HepG2 (cell line): ENCODE data around the gene TUBG1. TPM values are rescaled to one million over a fixed set of nuclear protein-coding genes. Genes with fewer than 3 reads are reported as not detected.
A peak's percentile ranks its signal among the peaks of the same experiment; 100 is the strongest.

Experiments
- CREB1 ChIP-seq, 2 experiments: fragments of 450-650 bp in 1 of 2; IDR thresholded peaks; 2 replicates each; pipeline ENCODE4 v1.6.1; 2016 to 2017; ENCODE audit warnings: control low read depth in 1 of 2, mild to moderate bottlenecking in 1 of 2, missing compliant biosample characterization in 1 of 2, missing genetic modification characterization in 1 of 2
- CSRNP1 ChIP-seq: sonication (generic); formaldehyde crosslinking; IDR thresholded peaks from 2 replicates; pipeline ENCODE4 v1.8.1; 2023; ENCODE audit warnings: mild to moderate bottlenecking, missing genetic modification reagents
- HNF4A ChIP-seq: sonication (generic); formaldehyde crosslinking; IDR thresholded peaks from 2 replicates; pipeline ENCODE4 v1.4.0; 2020; ENCODE audit warnings: missing genetic modification reagents
- KIAA2018 ChIP-seq: sonication (generic); formaldehyde crosslinking; IDR thresholded peaks from 2 replicates; pipeline ENCODE4 v1.5.0; 2020; ENCODE audit warnings: mild to moderate bottlenecking, missing genetic modification reagents, borderline replicate concordance
- PAF1 ChIP-seq: IDR thresholded peaks from 2 replicates; pipeline ENCODE4 v1.6.1; 2016; ENCODE audit warnings: missing genetic modification reagents, missing compliant biosample characterization
- RXRB ChIP-seq: IDR thresholded peaks from 2 replicates; pipeline ENCODE4 v1.6.1; 2016; ENCODE audit warnings: borderline replicate concordance, missing genetic modification reagents, missing compliant biosample characterization
- ZBTB25 ChIP-seq: IDR thresholded peaks from 2 replicates; pipeline ENCODE4 v1.6.1; 2018; ENCODE audit warnings: missing genetic modification reagents
- ZC3H4 ChIP-seq: sonication (generic); formaldehyde crosslinking; IDR thresholded peaks from 2 replicates; pipeline ENCODE4 v1.4.0; 2020; ENCODE audit warnings: missing genetic modification reagents, borderline replicate concordance
- ZNF225 ChIP-seq: sonication (generic); formaldehyde crosslinking; IDR thresholded peaks from 2 replicates; pipeline ENCODE4 v1.4.0; 2020; ENCODE audit warnings: mild to moderate bottlenecking, missing genetic modification reagents
- polyA plus RNA-seq, 8 experiments: library from polyadenylated mRNA; depleted of rRNA in 3 of 8; stranded (reverse) in 7 of 8; unstranded in 1 of 8; fragments of >200 nt; fragmentation: Illumina TruSeq in 4 of 8; extraction: Trizol in 4 of 8; gene quantifications; 2 replicates each; pipeline versions ENCODE4 v1.2.1 to v1.2.3, GENCODE V29; 2011 to 2016; ENCODE audit warnings: low read depth in 4 of 8, missing spikeins in 1 of 8, mixed read lengths in 1 of 8; ENCODE audit not compliant: insufficient read depth in 1 of 8
- total RNA-seq, 5 experiments: library from RNA; depleted of rRNA; stranded (reverse); fragments of >200 nt; fragmentation: Illumina TruSeq; extraction: Trizol; gene quantifications; 2 replicates each; pipeline ENCODE4 v1.2.3, GENCODE V29; 2016; ENCODE audit warnings: low read depth in 1 of 5
- TF ChIP-seq, protein P1 (sequence below): sonication (generic); formaldehyde crosslinking; IDR thresholded peaks from 2 replicates; pipeline ENCODE4 v1.4.0; 2020; ENCODE audit warnings: mild to moderate bottlenecking, missing genetic modification reagents

TUBG1 gene
- total and polyA plus RNA-seq, 2 of the 13 experiments (the other 11 are each of a cell fraction or from before 2014, with no cell fraction given) = 74.1 to 137 TPM

- TF ChIP-seq KIAA2018 (no peak), HNF4A (CRISPR knock-in tag) (no peak), PAF1 (CRISPR knock-in tag) (no peak), RXRB (peak; percentile 65), ZBTB25 (no peak; the same call in 1 of the 2 replicates), CSRNP1 (CRISPR knock-in tag) (no peak; the same call in 1 of the 2 replicates), ZNF225 (CRISPR knock-in tag) (peak; percentile 62; the same call in 1 of the 2 replicates), CREB1 (IDR thresholded peaks at IDR 0.05) (no peak), CREB1 (CRISPR knock-in tag; IDR thresholded peaks at IDR 0.05) (no peak), ZC3H4 (CRISPR knock-in tag) (no peak)
- TF ChIP-seq, protein P1, sequence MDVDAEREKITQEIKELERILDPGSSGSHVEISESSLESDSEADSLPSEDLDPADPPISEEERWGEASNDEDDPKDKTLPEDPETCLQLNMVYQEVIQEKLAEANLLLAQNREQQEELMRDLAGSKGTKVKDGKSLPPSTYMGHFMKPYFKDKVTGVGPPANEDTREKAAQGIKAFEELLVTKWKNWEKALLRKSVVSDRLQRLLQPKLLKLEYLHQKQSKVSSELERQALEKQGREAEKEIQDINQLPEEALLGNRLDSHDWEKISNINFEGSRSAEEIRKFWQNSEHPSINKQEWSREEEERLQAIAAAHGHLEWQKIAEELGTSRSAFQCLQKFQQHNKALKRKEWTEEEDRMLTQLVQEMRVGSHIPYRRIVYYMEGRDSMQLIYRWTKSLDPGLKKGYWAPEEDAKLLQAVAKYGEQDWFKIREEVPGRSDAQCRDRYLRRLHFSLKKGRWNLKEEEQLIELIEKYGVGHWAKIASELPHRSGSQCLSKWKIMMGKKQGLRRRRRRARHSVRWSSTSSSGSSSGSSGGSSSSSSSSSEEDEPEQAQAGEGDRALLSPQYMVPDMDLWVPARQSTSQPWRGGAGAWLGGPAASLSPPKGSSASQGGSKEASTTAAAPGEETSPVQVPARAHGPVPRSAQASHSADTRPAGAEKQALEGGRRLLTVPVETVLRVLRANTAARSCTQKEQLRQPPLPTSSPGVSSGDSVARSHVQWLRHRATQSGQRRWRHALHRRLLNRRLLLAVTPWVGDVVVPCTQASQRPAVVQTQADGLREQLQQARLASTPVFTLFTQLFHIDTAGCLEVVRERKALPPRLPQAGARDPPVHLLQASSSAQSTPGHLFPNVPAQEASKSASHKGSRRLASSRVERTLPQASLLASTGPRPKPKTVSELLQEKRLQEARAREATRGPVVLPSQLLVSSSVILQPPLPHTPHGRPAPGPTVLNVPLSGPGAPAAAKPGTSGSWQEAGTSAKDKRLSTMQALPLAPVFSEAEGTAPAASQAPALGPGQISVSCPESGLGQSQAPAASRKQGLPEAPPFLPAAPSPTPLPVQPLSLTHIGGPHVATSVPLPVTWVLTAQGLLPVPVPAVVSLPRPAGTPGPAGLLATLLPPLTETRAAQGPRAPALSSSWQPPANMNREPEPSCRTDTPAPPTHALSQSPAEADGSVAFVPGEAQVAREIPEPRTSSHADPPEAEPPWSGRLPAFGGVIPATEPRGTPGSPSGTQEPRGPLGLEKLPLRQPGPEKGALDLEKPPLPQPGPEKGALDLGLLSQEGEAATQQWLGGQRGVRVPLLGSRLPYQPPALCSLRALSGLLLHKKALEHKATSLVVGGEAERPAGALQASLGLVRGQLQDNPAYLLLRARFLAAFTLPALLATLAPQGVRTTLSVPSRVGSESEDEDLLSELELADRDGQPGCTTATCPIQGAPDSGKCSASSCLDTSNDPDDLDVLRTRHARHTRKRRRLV (CRISPR knock-in tag) = peak; percentile 77; the same call in 1 of the 2 replicates
Observed at GRCh38 chr17:42659079-42659931, 49.8 kb downstream of the TUBG1 start, which contains the start of gene TUBG2 (continued).
